Measurements from ENCODE around the gene TST. TPM values are rescaled to one million over a fixed set of nuclear protein-coding genes. Genes with fewer than 3 reads are reported as not detected.

Gene TST
- polyA plus RNA-seq, 2 of the 4 experiments (the other 2 are of a cell fraction), result 43.2 to 50.1 TPM

DNA sequence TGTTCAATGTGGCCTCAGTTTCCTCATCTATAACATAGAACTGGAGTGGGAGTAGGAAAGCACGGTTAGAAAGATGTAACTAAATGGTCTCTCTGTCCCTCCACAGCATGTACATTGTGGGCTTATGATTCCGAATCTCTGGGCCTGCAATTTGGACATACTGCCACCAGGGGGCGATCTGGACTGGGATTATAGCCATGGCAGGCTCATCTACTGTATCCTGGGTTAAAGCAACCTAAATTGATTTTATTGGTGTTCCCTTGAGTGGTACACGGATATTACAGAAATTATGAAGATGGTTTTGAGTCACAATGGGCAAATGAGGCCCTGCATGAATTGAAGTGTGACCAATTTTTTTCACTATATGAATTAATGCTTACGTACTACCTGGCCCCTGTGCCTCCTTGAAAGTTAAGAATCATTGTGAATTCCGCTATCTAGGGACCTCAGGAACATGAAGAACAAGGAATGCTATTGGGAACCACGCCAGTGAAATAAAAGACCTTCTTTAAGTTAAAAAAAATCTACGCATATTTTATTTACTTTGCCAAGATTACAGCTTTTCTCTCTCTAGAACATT is 32.9 kb downstream of the TST start:
- Histone ChIP-seq H3K4me3 (no peak overlapping the region), H3K27ac (no peak overlapping the region), H3K4me2 (no peak overlapping the region), H3K9me3 (peaks cover 5% of the 10 kb centered on the region; the same call in 1 of the 3 replicates), H3K4me1 (no peaks in the 10 kb centered on the region)
- DNase-seq (ENCODE audit: low read depth in 1 of 2, low spot score in 1 of 2) (peak in 1 of 2 experiments; percentile 45), ATAC-seq (peak in 1 of 2 experiments; percentile 61; a peak in 2 of 6 replicates), FAIRE-seq (no peak)
- TF ChIP-seq CEBPB (IDR thresholded peaks at IDR 0.05), result no peak
- TF ChIP-seq ZNF302 (CRISPR knock-in tag; IDR thresholded peaks at IDR 0.05), result no peak
- TF ChIP-seq, protein P1, sequence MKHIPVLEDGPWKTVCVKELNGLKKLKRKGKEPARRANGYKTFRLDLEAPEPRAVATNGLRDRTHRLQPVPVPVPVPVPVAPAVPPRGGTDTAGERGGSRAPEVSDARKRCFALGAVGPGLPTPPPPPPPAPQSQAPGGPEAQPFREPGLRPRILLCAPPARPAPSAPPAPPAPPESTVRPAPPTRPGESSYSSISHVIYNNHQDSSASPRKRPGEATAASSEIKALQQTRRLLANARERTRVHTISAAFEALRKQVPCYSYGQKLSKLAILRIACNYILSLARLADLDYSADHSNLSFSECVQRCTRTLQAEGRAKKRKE (CRISPR knock-in tag; IDR thresholded peaks at IDR 0.05; ENCODE audit: low read depth), result no peak
- TF ChIP-seq MYC (IDR thresholded peaks at IDR 0.05; ENCODE audit: borderline replicate concordance, low read length), result no peak
- TF ChIP-seq SMC3 (IDR thresholded peaks at IDR 0.05), result peak; percentile 42; the same call in 2 of the 3 replicates
- no peak for TF ChIP-seq FOXS1 (CRISPR knock-in tag; IDR thresholded peaks at IDR 0.05)
- TF ChIP-seq KDM5A (IDR thresholded peaks at IDR 0.05), result no peak
- no peak for TF ChIP-seq RARB (CRISPR knock-in tag; IDR thresholded peaks at IDR 0.05)
- TF ChIP-seq RNF2 (IDR thresholded peaks at IDR 0.05; ENCODE audit: borderline replicate concordance, low read depth), result no peak
- no peak for TF ChIP-seq HOXB13 (CRISPR knock-in tag; IDR thresholded peaks at IDR 0.05; ENCODE audit: low read depth)
- no peak for TF ChIP-seq NR3C1 (IDR thresholded peaks at IDR 0.05)
- TF ChIP-seq BHLHE40 (IDR thresholded peaks at IDR 0.05; ENCODE audit: low read depth, low read length), result no peak
- TF ChIP-seq HEYL (CRISPR knock-in tag; IDR thresholded peaks at IDR 0.05), result no peak
- peak; percentile 46 to 58; a peak in 4 of 5 replicates for TF ChIP-seq RAD21 (conservative IDR thresholded peaks at IDR 0.05 in 1 of 2, IDR thresholded peaks at IDR 0.05 in 1 of 2)
- TF ChIP-seq CBX2 (IDR thresholded peaks at IDR 0.05; ENCODE audit: borderline replicate concordance, low read depth), result no peak
- TF ChIP-seq, protein P2, sequence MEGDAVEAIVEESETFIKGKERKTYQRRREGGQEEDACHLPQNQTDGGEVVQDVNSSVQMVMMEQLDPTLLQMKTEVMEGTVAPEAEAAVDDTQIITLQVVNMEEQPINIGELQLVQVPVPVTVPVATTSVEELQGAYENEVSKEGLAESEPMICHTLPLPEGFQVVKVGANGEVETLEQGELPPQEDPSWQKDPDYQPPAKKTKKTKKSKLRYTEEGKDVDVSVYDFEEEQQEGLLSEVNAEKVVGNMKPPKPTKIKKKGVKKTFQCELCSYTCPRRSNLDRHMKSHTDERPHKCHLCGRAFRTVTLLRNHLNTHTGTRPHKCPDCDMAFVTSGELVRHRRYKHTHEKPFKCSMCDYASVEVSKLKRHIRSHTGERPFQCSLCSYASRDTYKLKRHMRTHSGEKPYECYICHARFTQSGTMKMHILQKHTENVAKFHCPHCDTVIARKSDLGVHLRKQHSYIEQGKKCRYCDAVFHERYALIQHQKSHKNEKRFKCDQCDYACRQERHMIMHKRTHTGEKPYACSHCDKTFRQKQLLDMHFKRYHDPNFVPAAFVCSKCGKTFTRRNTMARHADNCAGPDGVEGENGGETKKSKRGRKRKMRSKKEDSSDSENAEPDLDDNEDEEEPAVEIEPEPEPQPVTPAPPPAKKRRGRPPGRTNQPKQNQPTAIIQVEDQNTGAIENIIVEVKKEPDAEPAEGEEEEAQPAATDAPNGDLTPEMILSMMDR (IDR thresholded peaks at IDR 0.05), result peak; percentile 44
- POLR2A ChIA-PET, result no interaction called here
- CTCF ChIA-PET, result interaction anchor here (0.7 to 1.8 kb wide), 3 partner anchors 8 to 283 kb away, joined by 3 to 10 read pairs (median 4); no protein-coding TSS in a partner anchor
- WGBS (ENCODE audit: missing lambda C conversion rate), result 39% methylated on average over 8 of the region's 8 CpGs

DNA sequence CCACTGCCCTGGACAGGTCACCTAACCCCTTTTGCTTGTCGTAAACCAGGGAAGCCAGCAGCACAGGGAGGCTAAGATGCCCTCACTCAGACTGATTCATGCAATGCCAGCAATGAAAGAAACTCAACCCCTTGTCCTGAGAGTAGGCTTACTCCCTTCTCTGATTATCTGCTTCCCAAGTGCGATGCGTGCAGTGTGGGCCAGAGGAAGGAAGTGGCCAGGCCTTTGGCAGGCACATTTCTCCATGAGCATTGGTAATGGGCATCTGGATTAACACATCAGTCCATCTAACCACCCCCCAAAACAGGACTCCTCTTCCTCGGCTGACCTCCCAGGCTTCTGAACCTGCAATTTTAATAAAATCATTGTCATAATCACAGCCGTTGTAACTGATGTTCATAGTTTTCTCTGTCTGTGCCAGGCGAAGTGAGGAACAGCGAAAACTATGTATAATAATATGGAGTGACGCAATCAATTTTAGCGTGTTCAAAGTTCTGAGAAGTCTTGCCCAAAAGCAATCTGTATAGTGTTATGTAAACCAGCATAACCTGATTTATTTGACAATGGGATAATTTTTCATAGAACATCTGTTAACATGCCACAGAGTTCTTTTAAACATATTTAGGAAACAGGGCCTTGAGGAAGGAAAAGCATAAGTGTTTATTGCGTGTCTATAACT is 33.9 kb downstream of the TST start:
- Histone ChIP-seq H3K4me1 (no peaks in the 10 kb centered on the region), H3K4me2 (no peak overlapping the region), H3K27ac (no peak overlapping the region), H3K9me3 (peaks cover 5% of the 10 kb centered on the region; the same call in 1 of the 3 replicates), H3K4me3 (no peak overlapping the region)
- FAIRE-seq (no peak), DNase-seq (ENCODE audit: low read depth in 1 of 2, low spot score in 1 of 2) (no peak), ATAC-seq (no peak)
- TF ChIP-seq GATA3 (IDR thresholded peaks at IDR 0.05; ENCODE audit: borderline replicate concordance) (no peak), HEYL (CRISPR knock-in tag; IDR thresholded peaks at IDR 0.05) (no peak), EP300 (IDR thresholded peaks at IDR 0.05) (no peak), JUNB (IDR thresholded peaks at IDR 0.05) (no peak), CEBPB (IDR thresholded peaks at IDR 0.05) (0 out of 4 replicates have a peak, but pooled peaks of 1 of the 2 experiments have one; percentile 14), HOXB5 (CRISPR knock-in tag; IDR thresholded peaks at IDR 0.05) (no peak), RFX5 (IDR thresholded peaks at IDR 0.05) (no peak)
- TF ChIP-seq, protein P3, sequence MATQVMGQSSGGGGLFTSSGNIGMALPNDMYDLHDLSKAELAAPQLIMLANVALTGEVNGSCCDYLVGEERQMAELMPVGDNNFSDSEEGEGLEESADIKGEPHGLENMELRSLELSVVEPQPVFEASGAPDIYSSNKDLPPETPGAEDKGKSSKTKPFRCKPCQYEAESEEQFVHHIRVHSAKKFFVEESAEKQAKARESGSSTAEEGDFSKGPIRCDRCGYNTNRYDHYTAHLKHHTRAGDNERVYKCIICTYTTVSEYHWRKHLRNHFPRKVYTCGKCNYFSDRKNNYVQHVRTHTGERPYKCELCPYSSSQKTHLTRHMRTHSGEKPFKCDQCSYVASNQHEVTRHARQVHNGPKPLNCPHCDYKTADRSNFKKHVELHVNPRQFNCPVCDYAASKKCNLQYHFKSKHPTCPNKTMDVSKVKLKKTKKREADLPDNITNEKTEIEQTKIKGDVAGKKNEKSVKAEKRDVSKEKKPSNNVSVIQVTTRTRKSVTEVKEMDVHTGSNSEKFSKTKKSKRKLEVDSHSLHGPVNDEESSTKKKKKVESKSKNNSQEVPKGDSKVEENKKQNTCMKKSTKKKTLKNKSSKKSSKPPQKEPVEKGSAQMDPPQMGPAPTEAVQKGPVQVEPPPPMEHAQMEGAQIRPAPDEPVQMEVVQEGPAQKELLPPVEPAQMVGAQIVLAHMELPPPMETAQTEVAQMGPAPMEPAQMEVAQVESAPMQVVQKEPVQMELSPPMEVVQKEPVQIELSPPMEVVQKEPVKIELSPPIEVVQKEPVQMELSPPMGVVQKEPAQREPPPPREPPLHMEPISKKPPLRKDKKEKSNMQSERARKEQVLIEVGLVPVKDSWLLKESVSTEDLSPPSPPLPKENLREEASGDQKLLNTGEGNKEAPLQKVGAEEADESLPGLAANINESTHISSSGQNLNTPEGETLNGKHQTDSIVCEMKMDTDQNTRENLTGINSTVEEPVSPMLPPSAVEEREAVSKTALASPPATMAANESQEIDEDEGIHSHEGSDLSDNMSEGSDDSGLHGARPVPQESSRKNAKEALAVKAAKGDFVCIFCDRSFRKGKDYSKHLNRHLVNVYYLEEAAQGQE (IDR thresholded peaks at IDR 0.05), result no peak
- ChIA-PET POLR2A (no interaction called here), CTCF (interaction anchor here (0.7 kb wide), 1 partner anchor 282 kb away, joined by 3 read pairs; no protein-coding TSS in a partner anchor)
- WGBS (ENCODE audit: missing lambda C conversion rate), result 75% methylated on average over 10 of the region's 10 CpGs
